ENCODE results near the gene LRRC73.
A peak's percentile ranks its signal among the peaks of the same experiment; 100 is the strongest.
"Not testable (repeated sequence)": the region's sequence is repeated elsewhere in the genome, so short reads cannot be mapped to it uniquely, and the experiment has no call there.

Gene LRRC73

GRCh38 chr6:43509984-43510826 lies at the start of gene LRRC73:
Gene LRRC73 (minus strand): TSS chr6:43510346. CDS start chr6:43509785, 561 bp downstream.
- DNase-seq: peak; percentile 85
- Mint-ChIP-seq H3K27me3 (peaks cover 16% of the 10 kb centered on the region), H3K36me3 (ENCODE audit: low read depth) (peaks cover 16% of the 10 kb centered on the region), H3K27ac (peak within 1 kb of the TSS; percentile 83), H3K4me1 (peaks cover 19% of the 10 kb centered on the region), H3K4me3 (peak within 1 kb of the TSS; percentile 85), H3K9me3 (no peaks in the 10 kb centered on the region)
- ATAC-seq: peak; percentile 68

- no peak overlapping the region for H3K27ac Mint-ChIP-seq
- no peaks in the 10 kb centered on the region for H3K9me3 Mint-ChIP-seq
- H3K4me1 Mint-ChIP-seq: no peaks in the 10 kb centered on the region
- DNase-seq: no peak
- peaks cover 70% of the 10 kb centered on the region for H3K36me3 Mint-ChIP-seq (ENCODE audit: low read depth)
- no peaks in the 10 kb centered on the region for H3K27me3 Mint-ChIP-seq
- no peak overlapping the region for H3K4me3 Mint-ChIP-seq
- ATAC-seq: no peak
Observed at GRCh38 chr6:43559328-43559727, 49.2 kb upstream of the LRRC73 start.

- not testable (repeated sequence) for ATAC-seq, H3K27me3 Mint-ChIP-seq, H3K4me1 Mint-ChIP-seq, H3K4me3 Mint-ChIP-seq, DNase-seq, H3K9me3 Mint-ChIP-seq, H3K27ac Mint-ChIP-seq
- H3K36me3 Mint-ChIP-seq (ENCODE audit: low read depth): peaks cover 77% of the 10 kb centered on the region
Observed at GRCh38 chr6:43557620-43558019, 47.5 kb upstream of the LRRC73 start.

DNA sequence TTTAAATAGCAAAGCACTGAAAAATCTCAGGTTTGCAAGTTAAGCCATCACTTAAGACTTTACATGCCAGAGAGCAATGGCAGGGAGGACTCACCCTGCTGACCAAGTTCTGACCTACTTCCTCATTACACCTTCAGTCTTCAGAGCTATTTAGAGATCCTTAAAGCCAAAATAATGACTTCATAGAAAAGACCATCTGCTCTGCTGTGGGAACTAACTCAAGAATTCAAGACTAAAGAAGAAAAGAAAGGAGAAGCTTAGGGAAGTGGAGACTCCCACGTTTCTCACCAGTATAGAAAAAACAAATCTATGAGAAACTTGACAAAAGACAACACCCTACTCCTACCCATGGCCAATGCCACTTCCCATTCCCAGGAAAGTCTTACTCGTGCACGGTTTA lies 37.1 kb upstream of the LRRC73 start:
- no peaks in the 10 kb centered on the region for H3K4me1 Mint-ChIP-seq
- ATAC-seq (no peak), DNase-seq (no peak)
- H3K27me3 Mint-ChIP-seq: no peaks in the 10 kb centered on the region
- peaks cover 59% of the 10 kb centered on the region for H3K36me3 Mint-ChIP-seq (ENCODE audit: low read depth)
- H3K9me3 Mint-ChIP-seq: no peaks in the 10 kb centered on the region
- no peak overlapping the region for H3K27ac Mint-ChIP-seq
- H3K4me3 Mint-ChIP-seq: no peak overlapping the region

GRCh38 chr6:43544461-43544860 lies 34.3 kb upstream of the LRRC73 start:
- no peaks in the 10 kb centered on the region for H3K4me1 Mint-ChIP-seq
- H3K27ac Mint-ChIP-seq: no peak overlapping the region
- DNase-seq (no peak), ATAC-seq (no peak)
- peaks cover 57% of the 10 kb centered on the region for H3K36me3 Mint-ChIP-seq (ENCODE audit: low read depth)
- H3K4me3 Mint-ChIP-seq: no peak overlapping the region
- H3K27me3 Mint-ChIP-seq: no peaks in the 10 kb centered on the region
- no peaks in the 10 kb centered on the region for H3K9me3 Mint-ChIP-seq

DNA sequence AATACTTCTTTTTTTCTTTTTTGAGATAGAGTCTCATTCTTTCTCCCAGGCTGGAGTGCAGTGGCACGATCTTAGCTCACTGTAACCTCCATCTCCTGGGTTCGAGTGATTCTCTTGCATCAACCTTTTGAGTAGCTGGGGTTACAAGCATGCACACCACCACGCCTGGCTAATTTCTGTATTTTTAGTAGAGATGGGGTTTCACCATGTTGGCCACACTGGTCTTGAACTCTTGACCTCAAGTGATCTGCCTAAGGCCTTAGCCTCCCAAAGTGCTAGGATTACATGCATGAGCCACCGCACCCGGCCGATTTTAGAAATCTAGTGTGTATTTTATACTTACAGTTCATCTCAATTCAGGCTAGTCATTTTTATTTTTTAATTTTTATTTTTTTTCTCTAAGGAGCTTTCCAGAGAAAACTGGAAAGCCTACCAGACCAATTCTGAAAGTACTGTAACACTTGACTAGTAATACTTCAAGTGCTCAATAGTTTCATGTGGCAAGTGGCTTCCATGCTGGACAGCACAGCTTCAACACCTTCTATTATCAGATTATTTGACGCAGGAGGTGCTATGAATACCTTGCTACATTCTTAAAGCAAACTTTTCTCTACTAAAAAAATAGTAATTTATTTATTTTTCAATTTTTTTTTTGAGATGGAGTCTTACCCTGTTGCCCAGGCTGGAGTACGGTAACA lies 31.8 kb upstream of the LRRC73 start:
- Mint-ChIP-seq H3K27ac (peak overlapping the region; percentile 18), H3K9me3 (no peaks in the 10 kb centered on the region), H3K36me3 (ENCODE audit: low read depth) (peaks cover 55% of the 10 kb centered on the region), H3K4me3 (no peak overlapping the region), H3K4me1 (no peaks in the 10 kb centered on the region), H3K27me3 (no peaks in the 10 kb centered on the region)
- DNase-seq: no peak
- ATAC-seq: no peak

GRCh38 chr6:43540507-43540906 lies 30.4 kb upstream of the LRRC73 start:
- Mint-ChIP-seq H3K4me1 (no peaks in the 10 kb centered on the region), H3K9me3 (no peaks in the 10 kb centered on the region), H3K36me3 (ENCODE audit: low read depth) (peaks cover 50% of the 10 kb centered on the region), H3K27ac (no peak overlapping the region), H3K27me3 (no peaks in the 10 kb centered on the region), H3K4me3 (no peak overlapping the region)
- ATAC-seq (no peak), DNase-seq (no peak)

GRCh38 chr6:43539409-43539808 lies 29.3 kb upstream of the LRRC73 start:
- DNase-seq, ATAC-seq, H3K9me3 Mint-ChIP-seq, H3K27me3 Mint-ChIP-seq, H3K4me3 Mint-ChIP-seq, H3K27ac Mint-ChIP-seq, H3K4me1 Mint-ChIP-seq: not testable (repeated sequence)
- H3K36me3 Mint-ChIP-seq (ENCODE audit: low read depth): peaks cover 46% of the 10 kb centered on the region

- H3K36me3 Mint-ChIP-seq (ENCODE audit: low read depth): peaks cover 46% of the 10 kb centered on the region
- H3K9me3 Mint-ChIP-seq, ATAC-seq, H3K4me3 Mint-ChIP-seq, H3K27ac Mint-ChIP-seq, H3K27me3 Mint-ChIP-seq, H3K4me1 Mint-ChIP-seq, DNase-seq: not testable (repeated sequence)
Observed at GRCh38 chr6:43538986-43539385, 28.8 kb upstream of the LRRC73 start.

- Mint-ChIP-seq H3K4me1 (no peaks in the 10 kb centered on the region), H3K9me3 (no peaks in the 10 kb centered on the region), H3K27ac (no peak overlapping the region), H3K27me3 (no peaks in the 10 kb centered on the region), H3K36me3 (ENCODE audit: low read depth) (peaks cover 51% of the 10 kb centered on the region), H3K4me3 (no peak overlapping the region)
- ATAC-seq (no peak), DNase-seq (no peak)
Observed at GRCh38 chr6:43532201-43532600, 22.1 kb upstream of the LRRC73 start.

GRCh38 chr6:43524483-43524961 lies 14.4 kb upstream of the LRRC73 start:
- no peaks in the 10 kb centered on the region for H3K9me3 Mint-ChIP-seq
- peaks cover 5% of the 10 kb centered on the region for H3K4me1 Mint-ChIP-seq
- no peak for DNase-seq
- H3K36me3 Mint-ChIP-seq (ENCODE audit: low read depth): peaks cover 73% of the 10 kb centered on the region
- H3K4me3 Mint-ChIP-seq: no peak overlapping the region
- H3K27ac Mint-ChIP-seq: peak overlapping the region; percentile 54
- H3K27me3 Mint-ChIP-seq: no peaks in the 10 kb centered on the region
- ATAC-seq: no peak

DNA sequence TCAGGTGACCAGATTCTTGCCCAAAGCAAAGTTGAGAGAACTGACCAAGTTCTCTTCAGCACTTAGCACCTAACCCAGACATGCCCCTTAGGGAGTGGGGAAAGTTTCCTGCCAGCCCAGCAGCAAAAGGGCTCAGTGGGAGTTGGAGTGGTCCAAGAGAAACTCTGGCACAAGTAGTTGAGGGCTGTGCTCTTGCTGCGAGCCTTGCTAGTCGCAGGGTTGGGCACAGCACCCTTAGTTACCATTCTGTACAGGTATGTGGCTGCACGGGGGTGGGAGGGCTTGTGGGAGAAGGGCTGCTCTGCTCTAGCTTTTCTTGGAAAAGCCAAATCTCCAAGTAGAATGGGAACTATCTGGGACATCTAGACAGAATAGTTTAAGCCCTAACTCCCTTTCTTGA lies 13.1 kb upstream of the LRRC73 start:
- Mint-ChIP-seq H3K9me3 (no peaks in the 10 kb centered on the region), H3K27me3 (no peaks in the 10 kb centered on the region), H3K4me3 (no peak overlapping the region), H3K4me1 (peaks cover 5% of the 10 kb centered on the region), H3K27ac (no peak overlapping the region), H3K36me3 (ENCODE audit: low read depth) (peaks cover 67% of the 10 kb centered on the region)
- DNase-seq: no peak
- no peak for ATAC-seq

DNA sequence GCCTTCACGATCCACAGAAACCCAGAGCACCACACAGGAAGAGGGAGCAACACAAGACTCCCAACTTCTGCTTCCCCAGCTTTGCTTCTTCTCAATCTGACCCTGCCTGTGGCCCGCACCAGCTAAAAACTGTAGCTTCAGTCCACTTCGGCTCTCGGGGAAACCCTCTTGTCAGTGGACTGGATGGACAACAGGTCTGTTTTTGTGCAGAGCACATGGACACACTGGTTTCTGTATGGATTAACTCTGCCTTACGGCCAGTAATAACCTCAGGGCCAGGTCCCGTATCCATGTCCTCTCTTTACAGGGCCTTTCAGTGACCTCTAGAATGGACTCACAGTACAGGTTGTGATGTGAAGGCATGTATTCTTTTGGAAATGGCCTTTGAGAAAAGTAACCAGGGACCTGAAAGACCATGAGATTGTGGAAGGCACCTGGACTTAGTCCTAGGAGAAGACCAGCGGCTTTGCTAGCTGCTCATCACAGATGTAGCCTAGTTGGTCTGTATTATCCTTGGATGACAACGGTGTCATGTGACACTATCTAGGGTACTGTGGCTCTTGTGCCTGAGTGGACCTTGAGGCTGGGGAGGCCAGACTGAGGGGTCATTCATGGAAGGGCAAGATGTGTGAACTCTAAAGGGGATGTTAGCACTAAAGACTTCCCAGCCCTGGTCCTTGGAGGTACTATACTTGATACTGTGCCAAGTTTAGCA lies 12.6 kb upstream of the LRRC73 start:
- H3K9me3 Mint-ChIP-seq: no peaks in the 10 kb centered on the region
- no peak overlapping the region for H3K4me3 Mint-ChIP-seq
- peaks cover 61% of the 10 kb centered on the region for H3K36me3 Mint-ChIP-seq (ENCODE audit: low read depth)
- no peaks in the 10 kb centered on the region for H3K27me3 Mint-ChIP-seq
- H3K4me1 Mint-ChIP-seq: peaks cover 5% of the 10 kb centered on the region
- ATAC-seq (no peak), DNase-seq (no peak)
- peak overlapping the region; percentile 51 for H3K27ac Mint-ChIP-seq

- Mint-ChIP-seq H3K27ac (no peak overlapping the region), H3K36me3 (ENCODE audit: low read depth) (peaks cover 52% of the 10 kb centered on the region), H3K9me3 (no peaks in the 10 kb centered on the region)
Observed at GRCh38 chr6:43521836-43522235, 11.7 kb upstream of the LRRC73 start.

More at GRCh38 chr6:43521836-43522235, 11.7 kb upstream of the LRRC73 start:
- DNase-seq (no peak), ATAC-seq (no peak)
- peaks cover 5% of the 10 kb centered on the region for H3K4me1 Mint-ChIP-seq
- H3K27me3 Mint-ChIP-seq: no peaks in the 10 kb centered on the region
- no peak overlapping the region for H3K4me3 Mint-ChIP-seq

All from activated naive CD8-positive, alpha-beta T cell treated with anti-CD3 and anti-CD28 coated beads, Interleukin-2, amount 50 U/mL, for 24 hours (primary cell).